Endothelial cell of umbilical vein (primary cell): ENCODE measurements around the gene SMAD6. TPM values are rescaled to one million over a fixed set of nuclear protein-coding genes. Genes with fewer than 3 reads are reported as not detected.

ENCODE experiments used
- BruUV-seq: library from RNA; stranded (reverse); fragments of 400-500 nt; replicated peaks from 2 replicates; lab custom pipeline; 2021; lab: Mats Ljungman, UMichigan
- CTCF ChIA-PET: fragments of 300-600, 350-600 bp; sonication (Branson Sonifier 250); formaldehyde crosslinking; loops from one replicate; lab custom pipeline; 2021; ENCODE audit warnings: antibody characterized with exemption, inconsistent platforms; lab: Charles Lee
- POLR2A ChIA-PET: fragments of 300-600, 350-600 bp; sonication (Branson Sonifier 250); formaldehyde crosslinking; loops from one replicate; lab custom pipeline; 2021; ENCODE audit warnings: antibody characterized with exemption, inconsistent platforms; lab: Charles Lee
- DNase-seq: peaks from one replicate; pipeline ENCODE4 v3.0.0-alpha.2; 2011; ENCODE audit warnings: low read depth, low spot score
- FAIRE-seq: peaks from 2 replicates; lab custom pipeline; 2011; peaks lifted over from hg19 to GRCh38; lab: Jason Lieb, UNC
- H2AFZ ChIP-seq: 2 replicates; pipeline ENCODE4 v1.6.0; 2012; ENCODE audit warnings: low read depth, low read length, control low read depth, inconsistent platforms
- H3K27ac ChIP-seq: 2 replicates; pipeline ENCODE4 v1.5.1; 2011; ENCODE audit warnings: low read depth, mild to moderate bottlenecking, control low read depth, low read length, moderate library complexity; ENCODE audit not compliant: insufficient read depth
- H3K27me3 ChIP-seq, 2 experiments: 2 replicates each; pipeline versions ENCODE4 v1.6.0 to v1.6.1; 2011; ENCODE audit warnings: low read length in 2 of 2, mixed read lengths in 1 of 2; ENCODE audit not compliant: control insufficient read depth in 2 of 2, insufficient read depth in 2 of 2
- H3K36me3 ChIP-seq, 2 experiments: 2 replicates in 1 of 2; 3 replicates in 1 of 2; pipeline ENCODE4 v1.5.1; 2011; ENCODE audit warnings: low read length in 2 of 2, mild to moderate bottlenecking in 1 of 2, moderate library complexity in 1 of 2; ENCODE audit not compliant: control insufficient read depth in 2 of 2, insufficient read depth in 2 of 2; ENCODE audit errors: extremely low read depth in 1 of 2
- H3K4me1 ChIP-seq: 3 replicates; pipeline ENCODE4 v1.5.1; 2011; ENCODE audit warnings: mild to moderate bottlenecking, low read length; ENCODE audit not compliant: control insufficient read depth, insufficient read depth; ENCODE audit errors: extremely low read depth
- H3K4me2 ChIP-seq: 2 replicates; pipeline ENCODE4 v1.6.1; 2011; ENCODE audit warnings: low read length, control low read depth, mixed read lengths; ENCODE audit not compliant: insufficient read depth
- H3K4me3 ChIP-seq, 3 experiments: fragments of 200-600 bp in 1 of 3; sonication (generic), shearing (Covaris generic) in 1 of 3; replicated peaks in 1 of 3; 2 replicates each; pipeline ENCODE4 v1.5.1; 2011 to 2016; ENCODE audit warnings: control low read depth in 3 of 3, low read length in 3 of 3, mild to moderate bottlenecking in 2 of 3, inconsistent platforms in 1 of 3, low read depth in 1 of 3, moderate library complexity in 1 of 3; ENCODE audit not compliant: insufficient read depth in 1 of 3
- H3K79me2 ChIP-seq: 2 replicates; pipeline ENCODE4 v1.6.0; 2012; ENCODE audit warnings: low read length, inconsistent platforms; ENCODE audit not compliant: control insufficient read depth, insufficient read depth
- H3K9ac ChIP-seq: replicated peaks from 2 replicates; pipeline ENCODE3; 2011; ENCODE audit warnings: low read length, control low read depth; ENCODE audit not compliant: insufficient read depth; ENCODE audit errors: extremely low read depth
- H3K9me1 ChIP-seq: replicated peaks from 3 replicates; pipeline ENCODE4 v1.6.0; 2011; ENCODE audit warnings: mild to moderate bottlenecking, low read length; ENCODE audit not compliant: control insufficient read depth, insufficient read depth; ENCODE audit errors: extremely low read depth
- H3K9me3 ChIP-seq: replicated peaks from 2 replicates; pipeline ENCODE4 v1.5.1; 2012; ENCODE audit warnings: low read length, inconsistent platforms; ENCODE audit not compliant: control insufficient read depth, insufficient read depth
- H4K20me1 ChIP-seq: replicated peaks from 2 replicates; pipeline ENCODE3; 2011; ENCODE audit warnings: mild to moderate bottlenecking, low read length; ENCODE audit not compliant: control insufficient read depth, insufficient read depth; ENCODE audit errors: extremely low read depth
- CTCF ChIP-seq, 2 donors: IDR thresholded peaks; 1 replicate in 1 of 2; 2 replicates in 1 of 2; pipeline ENCODE4 v1.5.1; 2011; ENCODE audit warnings: low read length in 2 of 2, mild to moderate bottlenecking in 2 of 2, moderate library complexity in 2 of 2, control low read depth in 1 of 2, inconsistent platforms in 1 of 2, low read depth in 1 of 2; ENCODE audit not compliant: insufficient read depth in 1 of 2; ENCODE audit errors: extremely low read depth in 1 of 2
- EZH2 ChIP-seq: IDR thresholded peaks from 2 replicates; pipeline ENCODE4 v1.6.1; 2012; ENCODE audit warnings: borderline replicate concordance, low read depth, mild to moderate bottlenecking, moderate library complexity, low read length, inconsistent platforms; ENCODE audit not compliant: severe bottlenecking
- FOS ChIP-seq: IDR thresholded peaks from 2 replicates; pipeline ENCODE4 v1.6.1; 2011; ENCODE audit warnings: mild to moderate bottlenecking, low read length, moderate library complexity, borderline replicate concordance; ENCODE audit not compliant: insufficient read depth
- GATA2 ChIP-seq: IDR thresholded peaks from 2 replicates; pipeline ENCODE4 v1.7.0; 2011; ENCODE audit warnings: low read depth, mild to moderate bottlenecking, moderate library complexity, mixed read lengths, low read length; ENCODE audit not compliant: insufficient read length, insufficient read depth
- JUN ChIP-seq: IDR thresholded peaks from 2 replicates; pipeline ENCODE4 v1.6.1; 2011; ENCODE audit warnings: borderline replicate concordance, low read depth; ENCODE audit not compliant: insufficient read length, insufficient read depth
- MAX ChIP-seq: IDR thresholded peaks from 2 replicates; pipeline ENCODE4 v1.6.1; 2011; ENCODE audit not compliant: insufficient read depth, insufficient read length
- MYC ChIP-seq: IDR thresholded peaks from one replicate; pipeline ENCODE4 v1.6.1; 2011; ENCODE audit warnings: mild to moderate bottlenecking, low read depth, low read length
- POLR2A ChIP-seq: IDR thresholded peaks from 2 replicates; pipeline ENCODE4 v1.6.1; 2012; ENCODE audit warnings: low read depth, mild to moderate bottlenecking, control low read depth, low read length
- POLR2AphosphoS5 ChIP-seq: IDR thresholded peaks from 2 replicates; pipeline ENCODE4 v1.6.1; 2012; ENCODE audit warnings: low read depth, mild to moderate bottlenecking, control low read depth, low read length, moderate library complexity; ENCODE audit not compliant: insufficient read depth
- dilution Hi-C: fragments of 300-500 bp; cut with MboI; formaldehyde crosslinking; loops from one replicate; pipeline ENCODE4 v1.15.0; 2019; ENCODE audit warnings: low sequenced_read_pairs; ENCODE audit not compliant: extremely low pct_ligation_motif_present
- intact Hi-C: fragments of 100-400 bp; cut with micrococcal nuclease; formaldehyde crosslinking; loops from one replicate; pipeline ENCODE4 v1.10.0; 2022
- polyA plus RNA-seq, 4 experiments: library from polyadenylated mRNA; depleted of rRNA in 3 of 4; stranded (reverse) in 3 of 4; unstranded in 1 of 4; fragments of >200 nt; gene quantifications; 2 replicates each; pipeline versions ENCODE4 v1.2.1 to v1.2.3, GENCODE V29; 2011 to 2012; ENCODE audit warnings: missing spikeins in 1 of 4
- total RNA-seq: library from RNA; stranded (reverse); gene quantifications from 2 replicates; pipeline ENCODE4 v1.2.3, GENCODE V29; 2021

SMAD6 gene
- total and polyA plus RNA-seq, 2 donors (not counting 3 experiments of a cell fraction or from before 2014, with no cell fraction given), result 7.3 to 12.5 TPM

GRCh38 chr15:66675446-66675845 is 26.6 kb upstream of the SMAD6 start:
- ChIA-PET CTCF (no interaction called here), POLR2A (no interaction called here)
- Histone ChIP-seq H3K79me2 (no peaks in the 10 kb centered on the region), H4K20me1 (no peaks in the 10 kb centered on the region), H3K27ac (no peak overlapping the region), H2AFZ (no peak overlapping the region), H3K4me2 (no peak overlapping the region), H3K36me3 (no peaks in the 10 kb centered on the region), H3K4me3 (no peak overlapping the region), H3K9me1 (no peaks in the 10 kb centered on the region), H3K27me3 (no peaks in the 10 kb centered on the region), H3K9me3 (no peaks in the 10 kb centered on the region), H3K4me1 (no peaks in the 10 kb centered on the region), H3K9ac (no peak overlapping the region)
- DNase-seq (no peak), FAIRE-seq (no peak)
- no TSS peak for BruUV-seq
- TF ChIP-seq JUN (no peak), POLR2A (no peak), MAX (no peak), GATA2 (no peak), MYC (no peak), FOS (no peak), CTCF (IDR thresholded peaks at IDR 0.05; ENCODE audit: extremely low read depth in 1 of 2, insufficient read depth in 1 of 2, low read depth in 1 of 2, low read length in 2 of 2) (no peak), EZH2 (no peak), POLR2AphosphoS5 (no peak)
- intact Hi-C loops, result no loop called here
- dilution Hi-C loops, result no loop called here
